Activated gamma-delta T cell (primary cell): Measurements from ENCODE around the gene ENO2.

Experiments
- DNase-seq: peaks from one replicate; lab custom pipeline; 2025; lab: John Stamatoyannopoulos, UW

The ENO2 gene

DNA sequence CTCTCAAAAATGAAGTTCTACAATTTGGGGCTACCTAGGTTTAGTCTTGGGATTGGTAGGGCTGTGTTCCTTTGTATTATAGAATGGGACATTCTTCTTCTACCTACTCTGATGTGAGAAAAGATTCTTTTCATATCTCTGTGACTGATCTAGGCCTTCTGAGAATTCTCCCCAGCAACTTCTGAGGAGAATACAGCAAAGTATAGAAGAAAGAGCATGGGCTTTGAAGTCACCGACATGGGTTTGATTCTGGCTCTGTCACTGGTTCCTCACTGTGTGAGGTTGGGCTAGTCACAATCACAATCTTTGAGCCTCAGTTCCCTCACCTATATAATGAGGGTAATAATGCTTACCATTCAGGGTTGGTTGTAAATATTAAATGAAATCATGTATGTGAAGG lies 18.4 kb downstream of the ENO2 start:
- no peak for DNase-seq

DNA sequence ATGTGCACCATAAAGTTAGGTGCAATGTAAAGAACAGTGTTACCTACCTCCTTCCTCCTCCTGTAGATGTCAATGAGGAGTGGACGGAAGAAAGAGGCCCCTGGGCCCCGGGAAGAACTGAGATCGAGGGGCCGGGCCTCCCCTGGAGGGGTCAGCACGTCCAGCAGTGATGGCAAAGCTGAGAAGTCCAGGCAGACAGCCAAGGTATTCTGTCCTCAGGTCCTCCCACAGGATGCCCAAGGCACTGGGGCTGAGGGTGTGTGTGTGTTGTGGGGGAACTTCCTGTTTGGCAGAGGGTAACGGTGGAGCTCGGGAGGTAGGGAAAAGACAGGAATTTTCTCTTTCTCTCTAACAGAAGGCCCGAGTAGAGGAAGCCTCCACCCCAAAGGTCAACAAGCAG lies 19.7 kb downstream of the ENO2 start:
- DNase-seq = no peak

DNA sequence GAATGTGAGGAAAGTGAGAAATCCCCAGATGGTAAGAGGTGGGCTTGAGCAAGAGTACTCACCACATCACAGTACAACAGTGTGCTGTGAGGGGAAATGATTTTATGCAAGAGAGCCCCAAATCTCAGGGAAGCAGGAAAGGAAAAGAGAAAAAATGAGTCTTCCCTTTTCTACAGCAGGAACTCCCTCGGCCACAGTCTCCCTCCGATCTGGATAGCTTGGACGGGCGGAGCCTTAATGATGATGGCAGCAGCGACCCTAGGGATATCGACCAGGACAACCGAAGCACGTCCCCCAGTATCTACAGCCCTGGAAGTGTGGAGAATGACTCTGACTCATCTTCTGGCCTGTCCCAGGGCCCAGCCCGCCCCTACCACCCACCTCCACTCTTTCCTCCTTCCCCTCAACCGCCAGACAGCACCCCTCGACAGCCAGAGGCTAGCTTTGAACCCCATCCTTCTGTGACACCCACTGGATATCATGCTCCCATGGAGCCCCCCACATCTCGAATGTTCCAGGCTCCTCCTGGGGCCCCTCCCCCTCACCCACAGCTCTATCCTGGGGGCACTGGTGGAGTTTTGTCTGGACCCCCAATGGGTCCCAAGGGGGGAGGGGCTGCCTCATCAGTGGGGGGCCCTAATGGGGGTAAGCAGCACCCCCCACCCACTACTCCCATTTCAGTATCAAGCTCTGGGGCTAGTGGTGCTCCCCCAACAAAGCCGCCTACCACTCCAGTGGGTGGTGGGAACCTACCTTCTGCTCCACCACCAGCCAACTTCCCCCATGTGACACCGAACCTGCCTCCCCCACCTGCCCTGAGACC lies 21.2 kb downstream of the ENO2 start:
- DNase-seq = no peak

DNA sequence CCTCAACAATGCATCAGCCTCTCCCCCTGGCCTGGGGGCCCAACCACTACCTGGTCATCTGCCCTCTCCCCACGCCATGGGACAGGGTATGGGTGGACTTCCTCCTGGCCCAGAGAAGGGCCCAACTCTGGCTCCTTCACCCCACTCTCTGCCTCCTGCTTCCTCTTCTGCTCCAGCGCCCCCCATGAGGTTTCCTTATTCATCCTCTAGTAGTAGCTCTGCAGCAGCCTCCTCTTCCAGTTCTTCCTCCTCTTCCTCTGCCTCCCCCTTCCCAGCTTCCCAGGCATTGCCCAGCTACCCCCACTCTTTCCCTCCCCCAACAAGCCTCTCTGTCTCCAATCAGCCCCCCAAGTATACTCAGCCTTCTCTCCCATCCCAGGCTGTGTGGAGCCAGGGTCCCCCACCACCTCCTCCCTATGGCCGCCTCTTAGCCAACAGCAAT lies 21.8 kb downstream of the ENO2 start:
- DNase-seq = no peak

DNA sequence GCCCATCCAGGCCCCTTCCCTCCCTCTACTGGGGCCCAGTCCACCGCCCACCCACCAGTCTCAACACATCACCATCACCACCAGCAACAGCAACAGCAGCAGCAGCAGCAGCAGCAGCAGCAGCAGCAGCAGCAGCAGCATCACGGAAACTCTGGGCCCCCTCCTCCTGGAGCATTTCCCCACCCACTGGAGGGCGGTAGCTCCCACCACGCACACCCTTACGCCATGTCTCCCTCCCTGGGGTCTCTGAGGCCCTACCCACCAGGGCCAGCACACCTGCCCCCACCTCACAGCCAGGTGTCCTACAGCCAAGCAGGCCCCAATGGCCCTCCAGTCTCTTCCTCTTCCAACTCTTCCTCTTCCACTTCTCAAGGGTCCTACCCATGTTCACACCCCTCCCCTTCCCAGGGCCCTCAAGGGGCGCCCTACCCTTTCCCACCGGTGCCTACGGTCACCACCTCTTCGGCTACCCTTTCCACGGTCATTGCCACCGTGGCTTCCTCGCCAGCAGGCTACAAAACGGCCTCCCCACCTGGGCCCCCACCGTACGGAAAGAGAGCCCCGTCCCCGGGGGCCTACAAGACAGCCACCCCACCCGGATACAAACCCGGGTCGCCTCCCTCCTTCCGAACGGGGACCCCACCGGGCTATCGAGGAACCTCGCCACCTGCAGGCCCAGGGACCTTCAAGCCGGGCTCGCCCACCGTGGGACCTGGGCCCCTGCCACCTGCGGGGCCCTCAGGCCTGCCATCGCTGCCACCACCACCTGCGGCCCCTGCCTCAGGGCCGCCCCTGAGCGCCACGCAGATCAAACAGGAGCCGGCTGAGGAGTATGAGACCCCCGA lies 22.5 kb downstream of the ENO2 start:
- DNase-seq = no peak

DNA sequence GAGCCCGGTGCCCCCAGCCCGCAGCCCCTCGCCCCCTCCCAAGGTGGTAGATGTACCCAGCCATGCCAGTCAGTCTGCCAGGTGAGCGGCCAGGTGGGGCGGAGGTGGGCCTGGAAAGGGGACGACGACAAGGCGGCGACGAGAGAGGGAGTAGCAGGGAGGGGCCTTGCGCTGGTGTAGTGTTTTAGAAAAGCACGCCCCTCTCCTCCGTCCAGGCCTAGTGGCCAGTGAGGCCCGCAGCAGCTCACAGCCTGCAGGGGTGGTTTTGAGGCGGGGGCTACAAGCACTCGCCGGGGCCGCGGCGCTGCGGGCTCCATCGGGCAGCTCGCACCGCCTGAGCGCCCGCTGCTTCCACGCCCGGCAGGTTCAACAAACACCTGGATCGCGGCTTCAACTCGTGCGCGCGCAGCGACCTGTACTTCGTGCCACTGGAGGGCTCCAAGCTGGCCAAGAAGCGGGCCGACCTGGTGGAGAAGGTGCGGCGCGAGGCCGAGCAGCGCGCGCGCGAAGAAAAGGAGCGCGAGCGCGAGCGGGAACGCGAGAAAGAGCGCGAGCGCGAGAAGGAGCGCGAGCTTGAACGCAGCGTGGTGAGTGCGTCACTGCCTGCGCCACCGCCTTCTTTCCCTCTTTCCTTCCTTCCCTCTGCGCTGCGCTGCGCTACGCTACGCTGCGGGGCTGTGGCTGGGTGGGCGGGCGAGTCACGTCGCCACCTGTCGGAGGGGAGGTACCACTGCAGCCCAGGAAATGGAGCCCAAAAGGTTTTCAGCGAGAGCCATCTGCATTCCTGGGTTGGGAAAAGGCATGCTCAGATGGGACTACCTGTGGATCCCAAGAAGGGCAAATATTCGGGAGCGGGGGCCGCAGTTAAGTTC lies 23.3 kb downstream of the ENO2 start:
- DNase-seq = peak; percentile 86

DNA sequence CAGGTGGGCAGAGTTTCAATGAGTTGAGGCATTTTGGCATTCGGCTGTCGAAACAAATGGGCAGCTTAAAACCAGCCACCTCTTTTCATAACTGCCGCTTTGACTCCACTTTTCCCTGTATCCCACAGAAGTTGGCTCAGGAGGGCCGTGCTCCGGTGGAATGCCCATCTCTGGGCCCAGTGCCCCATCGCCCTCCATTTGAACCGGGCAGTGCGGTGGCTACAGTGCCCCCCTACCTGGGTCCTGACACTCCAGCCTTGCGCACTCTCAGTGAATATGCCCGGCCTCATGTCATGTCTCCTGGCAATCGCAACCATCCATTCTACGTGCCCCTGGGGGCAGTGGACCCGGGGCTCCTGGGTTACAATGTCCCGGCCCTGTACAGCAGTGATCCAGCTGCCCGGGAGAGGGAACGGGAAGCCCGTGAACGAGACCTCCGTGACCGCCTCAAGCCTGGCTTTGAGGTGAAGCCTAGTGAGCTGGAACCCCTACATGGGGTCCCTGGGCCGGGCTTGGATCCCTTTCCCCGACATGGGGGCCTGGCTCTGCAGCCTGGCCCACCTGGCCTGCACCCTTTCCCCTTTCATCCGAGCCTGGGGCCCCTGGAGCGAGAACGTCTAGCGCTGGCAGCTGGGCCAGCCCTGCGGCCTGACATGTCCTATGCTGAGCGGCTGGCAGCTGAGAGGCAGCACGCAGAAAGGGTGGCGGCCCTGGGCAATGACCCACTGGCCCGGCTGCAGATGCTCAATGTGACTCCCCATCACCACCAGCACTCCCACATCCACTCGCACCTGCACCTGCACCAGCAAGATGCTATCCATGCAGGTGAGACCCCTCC lies 24.2 kb downstream of the ENO2 start:
- DNase-seq = no peak

DNA sequence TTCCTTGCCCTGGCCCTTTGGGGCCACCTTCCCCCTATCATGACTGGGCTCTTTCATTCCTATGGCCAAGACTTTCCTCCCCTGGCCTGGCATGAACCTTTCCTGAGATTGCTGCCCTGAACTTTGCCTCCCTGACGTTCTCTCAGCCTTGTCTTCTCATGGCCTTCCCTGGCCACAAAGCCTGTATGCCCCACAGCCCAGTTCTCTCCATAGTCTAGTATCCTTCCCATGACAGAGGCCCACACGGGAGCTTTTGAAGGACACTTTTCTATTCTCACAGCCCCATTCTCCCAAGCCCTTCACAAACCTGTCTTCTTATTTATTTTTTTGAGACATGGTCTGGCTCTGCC lies 24.8 kb downstream of the ENO2 start:
- no peak for DNase-seq

DNA sequence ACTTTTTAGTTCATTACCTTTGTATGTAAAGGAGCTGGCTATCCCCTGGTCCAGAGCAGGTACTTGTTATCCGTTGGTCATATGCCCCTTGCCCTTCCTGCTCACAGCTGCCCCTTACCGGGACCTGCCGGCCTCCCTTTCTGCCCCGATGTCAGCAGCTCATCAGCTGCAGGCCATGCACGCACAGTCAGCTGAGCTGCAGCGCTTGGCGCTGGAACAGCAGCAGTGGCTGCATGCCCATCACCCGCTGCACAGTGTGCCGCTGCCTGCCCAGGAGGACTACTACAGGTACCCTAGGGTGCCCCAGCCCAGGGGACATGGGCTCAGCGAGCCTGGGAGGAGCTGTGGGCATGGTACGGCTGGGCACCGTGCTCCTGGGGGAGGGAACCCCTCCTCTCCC lies 26.9 kb downstream of the ENO2 start:
- DNase-seq = no peak

DNA sequence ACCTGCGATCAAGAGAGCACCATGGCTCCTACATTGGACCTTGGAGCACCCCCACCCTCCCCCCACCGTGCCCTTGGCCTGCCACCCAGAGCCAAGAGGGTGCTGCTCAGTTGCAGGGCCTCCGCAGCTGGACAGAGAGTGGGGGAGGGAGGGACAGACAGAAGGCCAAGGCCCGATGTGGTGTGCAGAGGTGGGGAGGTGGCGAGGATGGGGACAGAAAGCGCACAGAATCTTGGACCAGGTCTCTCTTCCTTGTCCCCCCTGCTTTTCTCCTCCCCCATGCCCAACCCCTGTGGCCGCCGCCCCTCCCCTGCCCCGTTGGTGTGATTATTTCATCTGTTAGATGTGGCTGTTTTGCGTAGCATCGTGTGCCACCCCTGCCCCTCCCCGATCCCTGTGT lies 27.4 kb downstream of the ENO2 start:
- no peak for DNase-seq

DNA sequence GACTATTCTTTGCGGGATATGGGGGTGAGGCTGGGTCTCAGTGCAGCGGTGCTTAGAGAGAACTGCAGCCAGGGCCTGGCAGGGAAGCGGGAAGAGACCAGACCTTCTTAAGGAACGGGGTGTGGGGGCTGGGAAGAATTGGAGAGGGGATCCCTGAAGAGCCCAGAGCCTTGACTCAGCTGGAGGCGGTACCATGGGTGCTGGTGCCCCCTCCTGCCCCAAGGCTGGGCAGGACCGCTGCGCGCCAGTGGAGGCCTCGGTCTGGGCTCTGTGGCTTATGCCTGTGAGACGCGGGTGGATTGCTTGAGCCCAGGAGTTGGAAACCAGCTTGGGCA lies 27.9 kb downstream of the ENO2 start:
- DNase-seq = no peak

DNA sequence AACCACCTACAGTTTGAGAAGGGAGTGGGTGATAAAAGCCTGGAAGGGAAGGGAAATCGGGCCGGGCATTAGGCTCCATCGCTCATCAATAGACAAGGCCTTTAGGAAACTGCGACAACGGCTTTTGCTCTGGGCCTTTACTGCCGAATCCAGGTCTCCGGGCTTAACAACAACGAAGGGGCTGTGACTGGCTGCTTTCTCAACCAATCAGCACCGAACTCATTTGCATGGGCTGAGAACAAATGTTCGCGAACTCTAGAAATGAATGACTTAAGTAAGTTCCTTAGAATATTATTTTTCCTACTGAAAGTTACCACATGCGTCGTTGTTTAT lies 29.0 kb downstream of the ENO2 start:
- no peak for DNase-seq

DNA sequence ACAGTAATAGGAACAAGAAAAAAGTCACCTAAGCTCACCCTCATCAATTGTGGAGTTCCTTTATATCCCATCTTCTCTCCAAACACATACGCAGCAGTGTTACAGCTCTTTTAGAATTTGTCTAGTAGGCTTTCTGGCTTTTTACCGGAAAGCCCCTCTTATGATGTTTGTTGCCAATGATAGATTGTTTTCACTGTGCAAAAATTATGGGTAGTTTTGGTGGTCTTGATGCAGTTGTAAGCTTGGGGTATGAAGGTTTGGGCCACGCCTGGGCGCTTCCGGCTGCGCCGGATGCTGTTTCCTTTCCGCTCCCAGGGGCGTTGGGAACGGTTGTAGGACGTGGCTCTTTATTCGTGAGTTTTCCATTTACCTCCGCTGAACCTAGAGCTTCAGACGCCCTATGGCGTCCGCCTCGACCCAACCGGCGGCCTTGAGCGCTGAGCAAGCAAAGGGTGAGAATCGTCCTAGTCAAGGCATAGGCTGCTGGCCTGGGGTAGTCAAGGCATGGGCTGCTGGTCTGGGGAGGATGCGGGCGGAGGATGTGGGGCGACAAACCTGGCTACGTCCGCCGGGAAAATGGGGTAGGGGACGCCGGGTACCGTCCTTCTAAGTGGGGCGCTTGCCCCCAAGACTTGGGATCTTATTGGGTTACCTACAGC lies 29.5 kb downstream of the ENO2 start, which contains the start of the genes C12orf57 and RNU7-1:
Gene C12orf57, plus strand, starts transcription at position 301 of the 659 bp plus-strand sequence. Its CDS starts 100 bp downstream, at position 401.
Gene RNU7-1, plus strand, starts transcription at position 95 of the 659 bp plus-strand sequence.
- peak; percentile 63 for DNase-seq

DNA sequence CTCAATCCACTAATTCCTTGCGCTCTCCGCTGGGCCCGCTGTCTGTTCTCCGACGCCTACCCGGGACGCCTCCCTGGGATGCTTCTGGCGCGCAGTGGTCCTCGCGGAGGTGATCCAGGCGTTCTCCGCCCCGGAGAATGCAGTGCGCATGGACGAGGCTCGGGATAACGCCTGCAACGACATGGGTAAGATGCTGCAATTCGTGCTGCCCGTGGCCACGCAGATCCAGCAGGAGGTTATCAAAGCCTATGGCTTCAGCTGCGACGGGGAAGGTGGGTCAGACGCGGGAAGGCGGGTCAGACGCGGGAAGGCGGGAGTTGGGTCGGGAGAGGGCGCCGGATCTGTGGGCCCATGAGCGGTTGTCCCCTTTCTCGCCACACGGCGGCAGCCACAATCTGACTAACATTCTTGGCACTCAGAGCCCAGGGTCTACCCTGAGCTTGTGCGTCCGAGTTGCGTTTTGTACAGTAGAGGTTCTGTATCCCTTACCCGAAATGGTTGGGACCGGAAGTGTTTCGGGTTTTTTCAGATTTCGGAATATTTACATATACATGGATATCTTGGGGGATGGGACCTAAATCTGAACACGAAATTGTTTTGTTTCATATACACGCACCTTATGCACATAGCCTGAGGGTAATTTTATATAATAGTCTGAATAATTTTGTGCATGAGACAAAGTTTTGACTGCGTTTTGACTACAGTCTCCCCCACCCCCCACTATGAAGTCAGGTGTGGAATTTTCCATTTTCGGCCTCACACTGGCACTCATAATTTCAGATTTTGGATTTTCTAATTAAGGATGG lies 30.2 kb downstream of the ENO2 start:
- peak; percentile 64 for DNase-seq

DNA sequence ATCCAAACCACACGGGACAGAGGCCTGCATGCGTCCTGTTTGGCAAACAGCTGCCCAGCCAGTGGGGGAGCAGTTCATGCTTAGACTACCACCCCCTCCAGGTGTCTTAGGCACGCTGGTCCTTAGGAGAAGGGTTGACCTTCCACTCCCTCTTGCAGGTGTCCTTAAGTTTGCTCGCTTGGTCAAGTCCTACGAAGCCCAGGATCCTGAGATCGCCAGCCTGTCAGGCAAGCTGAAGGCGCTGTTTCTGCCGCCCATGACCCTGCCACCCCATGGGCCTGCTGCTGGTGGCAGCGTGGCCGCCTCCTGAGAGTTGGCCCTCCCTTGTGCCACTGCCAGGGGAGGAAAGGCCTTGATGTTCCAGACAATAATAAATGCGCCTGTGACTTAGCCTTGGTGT lies 31.2 kb downstream of the ENO2 start:
- DNase-seq = no peak

DNA sequence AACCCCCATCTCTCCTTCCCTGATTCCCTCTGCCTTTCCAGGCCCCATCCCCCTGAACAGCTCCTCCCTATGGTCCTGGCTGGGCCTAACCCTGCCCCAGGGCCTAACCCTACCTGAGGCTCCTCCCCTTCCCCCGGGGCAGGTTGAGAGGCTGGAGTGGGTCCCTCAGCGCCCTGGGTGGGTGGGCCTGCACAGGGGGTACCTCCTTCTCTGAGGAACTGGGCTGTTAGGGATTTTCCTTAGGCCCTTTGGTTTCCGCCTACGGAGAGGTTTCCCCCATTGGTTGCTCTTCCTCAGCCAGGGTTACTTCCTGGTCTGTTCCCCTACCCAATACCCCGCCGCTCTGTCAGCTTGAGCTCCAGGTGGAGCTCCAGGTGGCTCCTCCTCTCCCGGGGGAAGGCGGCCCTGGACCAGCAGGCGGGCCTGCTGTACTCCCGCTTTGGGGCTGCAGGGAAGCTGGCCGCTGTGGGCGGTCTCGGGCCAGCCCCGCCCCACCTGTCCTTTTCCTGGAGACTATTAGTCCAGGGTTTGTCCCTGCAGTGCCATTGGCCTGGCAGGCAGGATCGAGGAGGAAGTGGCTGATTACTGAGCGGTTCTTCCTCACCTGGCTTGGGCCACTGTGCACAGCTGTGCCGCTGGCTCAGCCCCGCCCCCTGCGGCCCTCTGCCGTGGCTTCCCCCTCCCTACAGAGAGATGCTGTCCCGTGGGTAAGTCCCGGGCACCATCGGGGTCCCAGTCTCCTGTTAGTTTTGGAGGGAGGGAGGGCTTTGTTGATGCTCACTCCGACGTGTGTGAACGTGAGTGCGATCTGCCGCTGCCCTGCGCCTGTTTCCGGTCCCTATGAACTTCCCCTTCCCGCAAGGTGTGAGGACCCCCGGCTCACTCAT lies 31.9 kb downstream of the ENO2 start:
- peak; percentile 50 for DNase-seq

DNA sequence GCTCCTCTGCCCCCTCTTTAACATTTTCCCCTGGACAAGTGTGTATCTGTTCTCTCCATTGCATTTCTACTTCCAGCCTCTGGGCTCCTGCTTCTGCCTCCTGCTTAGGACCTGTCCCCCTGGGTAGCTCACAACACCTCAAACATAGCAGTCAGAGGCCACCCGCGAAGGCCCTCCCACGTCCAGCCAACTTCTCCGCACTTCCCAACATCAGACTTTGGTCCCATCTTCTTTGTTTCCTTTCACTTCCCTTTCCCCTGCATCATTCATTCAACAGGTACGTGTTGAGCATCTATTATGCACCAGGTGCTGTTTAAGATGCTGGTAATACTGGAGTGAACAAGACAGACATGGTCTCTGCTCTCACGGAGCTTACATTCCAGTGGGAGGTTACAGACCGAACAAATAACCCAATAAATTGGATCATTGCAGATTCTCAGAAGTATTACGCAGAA lies 32.6 kb downstream of the ENO2 start:
- no peak for DNase-seq

DNA sequence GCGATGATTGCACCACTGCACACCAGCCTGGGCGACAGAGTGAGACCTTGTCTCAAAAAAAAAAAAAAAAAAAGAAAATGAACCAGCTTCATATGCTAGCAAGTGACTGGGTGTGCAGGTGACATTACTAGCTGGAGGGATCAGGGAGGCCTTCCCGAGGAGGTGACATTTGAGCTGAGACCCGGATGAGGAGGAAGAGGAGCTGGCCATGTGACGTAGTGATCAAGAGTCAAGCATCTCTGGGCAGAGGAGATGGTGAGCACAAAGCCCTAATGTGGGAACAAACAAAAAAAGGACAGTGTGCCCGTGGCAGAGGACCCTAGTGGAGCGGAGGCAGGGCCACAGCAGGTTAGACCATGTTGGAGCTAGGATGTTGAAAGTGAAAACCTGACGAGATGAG lies 33.2 kb downstream of the ENO2 start:
- DNase-seq = no peak
